Eye (tissue), 1 donor: Measurements from ENCODE around the gene AKR1C3.
"Not testable (repeated sequence)": the region's sequence is repeated elsewhere in the genome, so short reads cannot be mapped to it uniquely, and the experiment has no call there.

ENCODE experiments used
- DNase-seq: peaks from one replicate; pipeline ENCODE4 v3.0.0-alpha.2; 2015

Gene AKR1C3

GRCh38 chr10:5094265-5095205 is at the start of gene AKR1C3:
Gene AKR1C3 (plus strand): TSS chr10:5094414. CDS start chr10:5094445, 31 bp downstream.
- peak; percentile 30 for DNase-seq

DNA sequence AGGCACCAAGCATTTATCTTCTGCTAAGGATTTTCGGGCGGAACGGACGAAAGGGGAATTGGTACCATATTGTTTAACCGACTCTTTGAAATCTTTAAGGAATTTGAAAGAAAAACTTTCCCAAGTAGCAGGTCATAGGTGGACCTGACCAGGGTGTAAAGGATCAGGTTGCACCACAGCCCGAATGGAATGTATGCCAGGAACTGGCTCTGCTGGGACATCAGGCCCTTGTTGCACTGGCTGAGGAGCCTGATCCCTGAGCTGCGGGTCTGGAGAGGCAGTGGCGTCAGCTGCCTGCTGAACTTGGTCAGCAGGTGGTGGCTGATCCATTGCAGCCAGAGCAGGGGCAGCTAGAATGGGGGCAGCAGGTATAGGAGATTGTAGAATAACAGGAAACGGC is 49.1 kb upstream of the AKR1C3 start:
- DNase-seq, result no peak

DNA sequence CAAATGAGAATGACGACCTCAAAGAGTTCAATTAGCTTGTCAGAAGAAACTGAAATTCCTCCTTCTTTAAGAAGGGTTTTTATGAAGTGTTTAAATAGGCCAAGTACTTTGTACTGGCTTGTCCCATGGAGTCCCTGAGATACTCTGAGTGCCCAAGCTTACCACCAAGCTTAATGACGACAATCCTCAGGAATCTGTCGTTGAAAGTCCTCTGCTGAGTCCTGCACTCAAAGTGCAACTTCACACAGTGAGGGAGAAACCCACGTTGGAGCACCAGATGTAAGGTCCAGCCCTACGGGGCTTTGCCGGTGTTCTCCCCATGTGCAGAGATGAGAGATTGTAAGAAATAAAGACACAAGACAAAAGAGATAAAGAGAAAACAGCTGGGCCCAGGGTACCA is 47.8 kb upstream of the AKR1C3 start:
- DNase-seq, result no peak

DNA sequence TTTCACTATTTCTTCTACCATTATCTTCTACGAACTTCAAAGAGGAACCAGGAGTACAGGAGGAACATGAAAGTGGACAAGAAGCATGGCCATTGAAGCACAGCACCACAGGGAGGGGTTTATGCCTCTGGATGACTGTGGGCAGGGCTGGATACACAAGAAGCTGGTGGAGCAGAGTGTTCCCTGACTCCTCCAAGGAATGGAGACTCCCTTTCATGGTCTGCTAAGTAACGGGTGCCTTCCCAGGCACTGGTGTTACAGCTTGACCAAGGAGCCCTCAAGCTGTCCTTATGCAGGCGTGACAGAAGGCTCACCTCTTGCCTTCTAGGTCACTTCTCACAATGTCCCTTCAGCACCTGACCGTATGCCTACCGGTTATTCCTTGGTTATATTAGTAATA is 47.2 kb upstream of the AKR1C3 start:
- not testable (repeated sequence) for DNase-seq

DNA sequence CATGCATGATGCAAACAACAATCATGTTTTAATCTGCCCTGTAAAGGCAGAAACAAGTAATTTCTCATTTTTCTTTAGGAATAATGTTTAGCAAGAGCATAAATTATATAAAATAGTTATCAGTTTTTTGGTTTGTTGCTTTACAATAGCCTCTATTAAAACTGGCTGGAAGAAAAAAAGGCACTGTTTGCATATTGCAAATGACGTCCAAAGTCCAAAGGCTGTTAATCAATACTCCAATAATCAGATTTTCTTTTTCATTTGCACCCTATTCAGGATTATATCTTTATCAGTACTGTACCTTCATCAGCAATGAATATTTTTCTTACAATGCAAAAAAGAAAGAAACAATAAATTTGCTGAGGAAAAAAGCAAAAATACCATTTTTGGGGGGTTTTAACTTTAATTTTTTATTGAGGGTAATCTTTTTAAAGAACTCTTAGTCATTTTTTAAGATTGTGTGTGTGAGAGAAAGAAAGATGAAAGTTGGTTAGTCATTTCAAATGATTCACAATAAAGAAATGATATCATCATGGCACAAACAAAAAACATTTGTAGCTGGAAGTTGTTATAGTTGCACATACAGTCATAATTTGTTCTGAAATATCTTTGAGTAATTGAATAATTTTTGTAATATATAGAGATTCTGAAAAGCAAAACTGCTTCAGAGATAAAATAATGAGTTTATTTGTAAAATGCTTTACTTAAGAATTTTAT is 46.1 kb upstream of the AKR1C3 start:
- DNase-seq, result no peak

- not testable (repeated sequence) for DNase-seq
Observed at GRCh38 chr10:5052951-5053500, 41.2 kb upstream of the AKR1C3 start.

- DNase-seq, result not testable (repeated sequence)
Observed at GRCh38 chr10:5054831-5055230, 39.4 kb upstream of the AKR1C3 start.

GRCh38 chr10:5059267-5059666 is 34.9 kb upstream of the AKR1C3 start:
- not testable (repeated sequence) for DNase-seq

DNA sequence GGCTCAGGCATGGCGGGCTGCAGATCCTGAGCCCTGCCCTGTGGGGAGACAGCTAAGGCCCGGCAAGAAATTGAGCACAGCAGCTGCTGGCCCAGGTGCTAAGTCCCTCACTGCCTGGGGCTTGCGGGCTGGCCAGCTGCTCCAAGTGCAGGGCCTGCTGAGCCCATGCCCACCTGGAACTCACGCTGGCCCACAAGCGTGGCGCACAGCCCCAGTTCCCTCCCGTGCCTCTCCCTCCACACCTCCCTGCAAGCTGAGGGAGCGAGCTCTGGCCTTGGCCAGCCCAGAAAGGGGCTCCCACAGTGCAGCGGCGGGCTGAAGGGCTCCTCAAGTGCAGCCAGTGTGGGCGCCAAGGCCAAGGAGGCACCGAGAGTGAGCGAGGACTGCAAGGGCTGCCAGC is 33.4 kb upstream of the AKR1C3 start:
- DNase-seq, result not testable (repeated sequence)

GRCh38 chr10:5064656-5065055 is 29.6 kb upstream of the AKR1C3 start:
- DNase-seq, result no peak

GRCh38 chr10:5068274-5068984 is 25.8 kb upstream of the AKR1C3 start:
- no peak for DNase-seq

- DNase-seq, result no peak
Observed at GRCh38 chr10:5070648-5071410, 23.4 kb upstream of the AKR1C3 start.

GRCh38 chr10:5071411-5072198 is 22.6 kb upstream of the AKR1C3 start:
- DNase-seq, result peak; percentile 94

- DNase-seq, result no peak
Observed at GRCh38 chr10:5073659-5074058, 20.6 kb upstream of the AKR1C3 start.

DNA sequence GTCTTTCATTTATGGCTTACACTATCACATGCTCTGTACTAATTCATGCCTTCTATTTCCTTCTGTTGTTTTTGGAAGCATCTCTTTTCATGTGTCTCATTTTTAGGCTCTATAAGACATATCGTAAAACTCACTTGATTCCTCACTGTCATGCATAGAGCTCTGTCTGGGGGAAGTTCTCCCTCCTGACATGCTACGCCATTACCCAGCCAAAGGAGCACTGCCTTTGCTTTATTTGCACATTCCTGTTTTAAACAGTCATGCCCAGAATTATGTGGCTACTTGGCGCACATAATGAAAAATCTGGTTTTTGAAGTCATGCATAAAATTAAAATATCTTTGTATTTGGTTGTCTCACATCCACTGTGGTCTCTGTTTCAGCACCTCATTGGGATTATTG is 17.6 kb upstream of the AKR1C3 start:
- DNase-seq, result no peak

- no peak for DNase-seq
Observed at GRCh38 chr10:5078547-5079180, 15.6 kb upstream of the AKR1C3 start.

- peak; percentile 9 for DNase-seq
Observed at GRCh38 chr10:5079306-5079830, 14.8 kb upstream of the AKR1C3 start.

DNA sequence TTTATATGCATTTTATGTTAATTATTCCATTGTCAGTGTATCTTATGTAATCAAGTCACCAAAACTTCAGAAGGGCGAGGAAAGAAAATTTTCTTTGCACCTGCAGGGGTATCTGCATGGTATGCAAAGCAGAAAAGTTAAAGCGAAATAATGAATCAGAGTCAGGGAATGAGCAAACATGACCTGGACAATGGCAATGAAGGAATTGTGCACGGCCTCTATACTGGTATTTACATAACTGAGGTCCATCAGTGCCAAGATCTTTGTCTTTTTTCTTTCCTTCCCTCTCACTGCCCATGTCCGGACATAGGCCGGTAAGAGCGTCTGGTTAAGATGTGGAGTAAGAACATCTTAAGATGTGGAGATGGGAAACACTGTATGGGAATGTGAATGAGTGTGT is 14.4 kb upstream of the AKR1C3 start:
- DNase-seq, result no peak

- DNase-seq, result no peak
Observed at GRCh38 chr10:5081091-5081490, 13.1 kb upstream of the AKR1C3 start.

- DNase-seq, result no peak
Observed at GRCh38 chr10:5088703-5089261, 5.4 kb upstream of the AKR1C3 start.
